CD4-positive, alpha-beta T cell (primary cell): ENCODE data around the gene CYB5A. TPM values are rescaled to one million over a fixed set of nuclear protein-coding genes. Genes with fewer than 3 reads are reported as not detected.
A peak's percentile ranks its signal among the peaks of the same experiment; 100 is the strongest.
"Not testable (repeated sequence)": the region's sequence is repeated elsewhere in the genome, so short reads cannot be mapped to it uniquely, and the experiment has no call there.

Experiments used
- ATAC-seq: fragments of 200-7000 bp; cut with Tn5 transposase; one replicate; pipeline ENCODE4 v1.10.0; 2022; ENCODE audit warnings: mild to moderate bottlenecking; ENCODE audit not compliant: poor library complexity
- CTCF ChIA-PET: fragments of 350-600 bp; sonication (Branson Sonifier 250); formaldehyde crosslinking; loops from one replicate; lab custom pipeline; 2021; ENCODE audit warnings: antibody characterized with exemption, inconsistent platforms; lab: Charles Lee
- POLR2A ChIA-PET: fragments of 350-600 bp; sonication (Branson Sonifier 250); formaldehyde crosslinking; loops from one replicate; lab custom pipeline; 2021; ENCODE audit warnings: antibody characterized with exemption, inconsistent platforms; lab: Charles Lee
- DNase-seq, 14 experiments: peaks; one replicate each; pipeline ENCODE4 v3.0.0-alpha.2; 2013 to 2020; ENCODE audit warnings: mixed read lengths in 2 of 14
- H3K27ac ChIP-seq, 2 donors: one replicate each; pipeline versions ENCODE4 v1.5.1 to v1.7.0; 2013; ENCODE audit warnings: low read length in 2 of 2, low read depth in 1 of 2, mild to moderate bottlenecking in 1 of 2
- H3K27me3 ChIP-seq, 2 experiments: 1 replicate in 1 of 2; 2 replicates in 1 of 2; pipeline versions ENCODE4 v1.6.1 to v1.7.0; 2013; ENCODE audit warnings: low read length in 2 of 2, control low read depth in 1 of 2, mild to moderate bottlenecking in 1 of 2, moderate library complexity in 1 of 2; ENCODE audit not compliant: insufficient read depth in 2 of 2, control insufficient read depth in 1 of 2
- H3K36me3 ChIP-seq: one replicate; pipeline ENCODE4 v1.6.1; 2013; ENCODE audit warnings: low read length, control low read depth; ENCODE audit not compliant: insufficient read depth
- H3K4me1 ChIP-seq: one replicate; pipeline ENCODE4 v1.6.1; 2013; ENCODE audit warnings: low read length, control low read depth; ENCODE audit not compliant: insufficient read depth
- H3K4me3 ChIP-seq: one replicate; pipeline ENCODE4 v1.5.1; 2013; ENCODE audit warnings: mild to moderate bottlenecking, low read length, moderate library complexity
- H3K9me3 ChIP-seq, 2 experiments: 1 replicate in 1 of 2; 2 replicates in 1 of 2; pipeline versions ENCODE4 v1.6.1 to v1.7.0; 2013; ENCODE audit warnings: low read length in 2 of 2, mild to moderate bottlenecking in 2 of 2, control low read depth in 1 of 2, moderate library complexity in 1 of 2; ENCODE audit not compliant: control insufficient read depth in 1 of 2, insufficient read depth in 1 of 2
- H3K27ac Mint-ChIP-seq: one replicate; pipeline ENCODE4 v1.8.0; 2020; ENCODE audit warnings: mixed read lengths
- H3K27me3 Mint-ChIP-seq: one replicate; pipeline ENCODE4 v1.8.0; 2021; ENCODE audit warnings: mixed read lengths
- H3K36me3 Mint-ChIP-seq: one replicate; pipeline ENCODE4 v1.8.0; 2021; ENCODE audit warnings: low read depth, mixed read lengths
- H3K4me1 Mint-ChIP-seq: one replicate; pipeline ENCODE4 v1.8.0; 2021; ENCODE audit warnings: low read depth, mixed read lengths
- H3K4me3 Mint-ChIP-seq: one replicate; pipeline ENCODE4 v1.8.0; 2020; ENCODE audit warnings: mild to moderate bottlenecking, mixed read lengths
- H3K9me3 Mint-ChIP-seq: one replicate; pipeline ENCODE4 v1.8.0; 2020; ENCODE audit warnings: mixed read lengths
- CTCF ChIP-seq: fragments of 200-600 bp; IDR thresholded peaks from one replicate; pipeline ENCODE4 v1.8.0; 2022; ENCODE audit warnings: antibody characterized with exemption, mild to moderate bottlenecking
- intact Hi-C, 2 experiments: fragments of 100-400 bp; cut with DNase I in 1 of 2; cut with micrococcal nuclease in 1 of 2; formaldehyde crosslinking; loops; one replicate each; pipeline versions ENCODE4 v1.15.1 to v1.9.0; 2023 to 2025; cut with DNase I, micrococcal nuclease
- total RNA-seq, 174 experiments: library from RNA in 2 of 174; stranded (reverse) in 2 of 174; gene quantifications; one replicate each; pipeline ENCODE4 v1.2.3 and lab custom pipeline; 2021 to 2026

The CYB5A gene
- total RNA-seq, 2 experiments from 2014 or later: 3.7 to 4.1 TPM

- no peaks in the 10 kb centered on the region for H3K9me3 Mint-ChIP-seq
- intact Hi-C loops: no loop called here
- H3K4me3 ChIP-seq: no peak overlapping the region
- no peak for ATAC-seq
- peaks cover 8% of the 10 kb centered on the region for H3K36me3 Mint-ChIP-seq
- H3K36me3 ChIP-seq: no peaks in the 10 kb centered on the region
- H3K9me3 ChIP-seq: no peaks in the 10 kb centered on the region
- peak overlapping the region; percentile 32 for H3K4me3 Mint-ChIP-seq
- ChIA-PET POLR2A (no interaction called here), CTCF (no interaction called here)
- DNase-seq: no peak
- peaks cover 23% of the 10 kb centered on the region for H3K4me1 ChIP-seq
- H3K27me3 ChIP-seq: no peaks in the 10 kb centered on the region
- H3K4me1 Mint-ChIP-seq: peaks cover 20% of the 10 kb centered on the region
- no peak overlapping the region for H3K27ac ChIP-seq
- no peaks in the 10 kb centered on the region for H3K27me3 Mint-ChIP-seq
- TF ChIP-seq CTCF: no peak
- no peak overlapping the region for H3K27ac Mint-ChIP-seq
Measured at GRCh38 chr18:74288041-74288440, 3.7 kb downstream of the CYB5A start.

- POLR2A ChIA-PET: no interaction called here
- no peaks in the 10 kb centered on the region for H3K27me3 Mint-ChIP-seq
- H3K4me3 Mint-ChIP-seq: no peak overlapping the region
- no peak for DNase-seq
- Histone ChIP-seq H3K4me3 (no peak overlapping the region), H3K27ac (no peak overlapping the region), H3K27me3 (no peaks in the 10 kb centered on the region), H3K4me1 (peaks cover 23% of the 10 kb centered on the region), H3K9me3 (no peaks in the 10 kb centered on the region), H3K36me3 (no peaks in the 10 kb centered on the region)
- intact Hi-C loops: no loop called here
- no peak for ATAC-seq
- H3K9me3 Mint-ChIP-seq: no peaks in the 10 kb centered on the region
- no peak overlapping the region for H3K27ac Mint-ChIP-seq
- H3K36me3 Mint-ChIP-seq: peaks cover 5% of the 10 kb centered on the region
- TF ChIP-seq CTCF: no peak
- H3K4me1 Mint-ChIP-seq: peaks cover 27% of the 10 kb centered on the region
- CTCF ChIA-PET: no interaction called here
Measured at GRCh38 chr18:74286856-74287255, 4.9 kb downstream of the CYB5A start.

- POLR2A ChIA-PET: no interaction called here
- CTCF ChIA-PET: no interaction called here
Measured at GRCh38 chr18:74286106-74286855, 5.5 kb downstream of the CYB5A start.

GRCh38 chr18:74285583-74285982 lies 6.2 kb downstream of the CYB5A start:
- H3K27ac Mint-ChIP-seq, POLR2A ChIA-PET, ATAC-seq, H3K9me3 ChIP-seq, H3K4me3 Mint-ChIP-seq, H3K27me3 ChIP-seq, H3K36me3 Mint-ChIP-seq, H3K27me3 Mint-ChIP-seq, H3K27ac ChIP-seq, H3K9me3 Mint-ChIP-seq, DNase-seq, H3K4me3 ChIP-seq, H3K36me3 ChIP-seq, CTCF ChIA-PET, intact Hi-C loops: not testable (repeated sequence)
- H3K4me1 Mint-ChIP-seq: peaks cover 29% of the 10 kb centered on the region
- H3K4me1 ChIP-seq: peaks cover 12% of the 10 kb centered on the region

More at GRCh38 chr18:74286106-74286855, 5.5 kb downstream of the CYB5A start:
- Histone ChIP-seq H3K27ac (no peak overlapping the region), H3K36me3 (no peaks in the 10 kb centered on the region), H3K4me1 (peaks cover 19% of the 10 kb centered on the region), H3K27me3 (no peaks in the 10 kb centered on the region), H3K4me3 (no peak overlapping the region), H3K9me3 (no peaks in the 10 kb centered on the region)
- H3K27me3 Mint-ChIP-seq: no peaks in the 10 kb centered on the region
- ATAC-seq (no peak), DNase-seq (no peak)
- no peak overlapping the region for H3K27ac Mint-ChIP-seq
- peaks cover 27% of the 10 kb centered on the region for H3K4me1 Mint-ChIP-seq
- H3K36me3 Mint-ChIP-seq: no peaks in the 10 kb centered on the region
- H3K4me3 Mint-ChIP-seq: no peak overlapping the region
- no peak for TF ChIP-seq CTCF
- H3K9me3 Mint-ChIP-seq: no peaks in the 10 kb centered on the region
- intact Hi-C loops: no loop called here
